Stimulated activated naive CD4-positive, alpha-beta T cell treated with Interleukin-2 at 50 U/mL for 16 hours (primary cell): ENCODE results near the gene HIC1.

Experiments
- DNase-seq: peaks from one replicate; lab custom pipeline; 2025; lab: John Stamatoyannopoulos, UW

Gene HIC1

DNA sequence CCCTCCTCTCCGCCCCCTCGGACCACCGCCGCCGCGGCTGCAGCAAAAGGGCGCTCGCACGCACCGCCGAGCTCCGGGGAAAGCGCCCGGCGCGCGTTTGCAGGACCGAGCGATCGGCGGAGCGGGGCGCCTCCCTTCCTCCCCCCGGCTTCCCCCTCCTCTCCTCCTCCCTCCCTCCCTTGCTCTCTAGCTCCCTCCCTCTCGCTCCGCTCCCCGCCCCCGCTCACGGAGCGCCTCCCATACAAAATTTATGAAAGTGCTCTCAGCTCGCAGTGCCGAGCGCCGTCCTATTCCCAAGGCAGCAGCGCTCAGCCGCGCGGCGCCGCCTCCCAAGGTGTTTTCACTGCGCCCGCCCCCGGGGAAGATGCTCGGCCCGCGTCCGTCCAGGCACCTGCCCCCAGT lies 29.7 kb upstream of the HIC1 start, which contains the start of gene RTN4RL1:
Gene RTN4RL1 (minus strand): TSS at position 115 of the 402 bp plus-strand sequence. CDS start 469 bp downstream, outside the sequence.
- DNase-seq: peak; percentile 72

DNA sequence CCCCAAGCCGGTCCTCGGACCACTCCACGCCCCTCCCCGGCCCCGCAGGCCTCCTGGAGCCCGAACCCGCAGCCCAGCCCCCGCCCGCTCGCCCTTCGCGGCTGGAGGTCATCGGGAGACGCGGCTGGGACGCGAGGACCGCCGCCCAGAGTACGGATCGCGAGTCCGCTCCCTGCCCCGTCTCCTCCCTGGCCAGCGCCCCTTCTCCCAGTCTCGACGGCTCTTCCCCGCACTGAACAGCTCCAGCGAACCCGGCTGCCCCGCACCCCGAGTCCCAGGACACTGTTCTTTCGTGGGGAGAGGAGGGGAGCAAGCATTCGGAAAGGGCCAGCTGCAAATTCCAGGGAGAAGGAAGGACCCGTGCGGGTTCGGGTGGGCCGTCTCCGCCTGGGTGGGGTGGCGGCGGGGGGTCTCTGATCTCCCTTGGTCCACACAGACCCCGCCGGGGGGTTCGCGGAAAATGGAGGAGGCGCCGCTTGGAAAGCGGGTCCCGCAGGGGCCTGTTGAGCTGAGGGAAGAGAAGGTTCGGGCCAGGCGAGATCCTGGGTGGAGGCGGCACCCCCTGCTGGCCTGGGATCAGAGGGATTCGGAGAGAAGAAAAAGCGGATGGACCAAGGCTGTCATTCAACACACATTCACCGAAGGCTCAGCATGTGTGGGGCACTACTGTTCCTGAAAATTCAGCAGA lies 29.1 kb upstream of the HIC1 start:
- DNase-seq: no peak

DNA sequence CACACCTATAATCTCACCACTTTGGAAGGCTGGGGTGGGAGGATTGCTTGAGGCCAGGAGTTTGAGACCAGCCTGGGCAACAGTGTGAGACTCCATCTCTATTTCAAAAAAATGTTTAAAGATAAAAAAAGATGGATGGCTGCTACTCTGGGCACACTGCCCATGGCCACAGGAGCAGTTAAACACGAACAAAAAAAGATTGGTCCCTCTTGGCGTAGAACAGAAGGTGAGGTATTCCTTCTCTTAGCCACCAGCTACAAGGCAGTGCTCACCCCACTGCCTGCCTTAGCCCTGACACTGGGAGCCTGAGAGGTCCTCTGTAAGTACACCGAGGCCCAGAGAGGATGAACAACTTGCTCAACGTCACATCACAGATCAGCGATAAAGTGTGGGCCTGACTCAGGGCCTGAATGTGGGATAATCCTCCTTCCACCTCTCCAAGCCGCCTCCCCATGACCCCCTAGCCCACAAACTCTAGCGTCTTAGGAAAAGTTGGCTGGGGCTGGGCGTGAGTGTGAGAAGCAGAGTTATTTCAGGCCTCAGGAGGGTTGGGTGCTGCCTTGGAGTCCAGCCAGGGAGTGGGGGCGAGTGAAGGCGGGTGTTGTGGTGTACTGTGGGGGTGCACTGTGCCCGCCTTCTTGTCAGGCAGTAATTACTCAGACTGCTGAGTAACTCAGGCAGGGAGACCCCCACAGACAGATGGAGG lies 27.2 kb upstream of the HIC1 start:
- DNase-seq: no peak

DNA sequence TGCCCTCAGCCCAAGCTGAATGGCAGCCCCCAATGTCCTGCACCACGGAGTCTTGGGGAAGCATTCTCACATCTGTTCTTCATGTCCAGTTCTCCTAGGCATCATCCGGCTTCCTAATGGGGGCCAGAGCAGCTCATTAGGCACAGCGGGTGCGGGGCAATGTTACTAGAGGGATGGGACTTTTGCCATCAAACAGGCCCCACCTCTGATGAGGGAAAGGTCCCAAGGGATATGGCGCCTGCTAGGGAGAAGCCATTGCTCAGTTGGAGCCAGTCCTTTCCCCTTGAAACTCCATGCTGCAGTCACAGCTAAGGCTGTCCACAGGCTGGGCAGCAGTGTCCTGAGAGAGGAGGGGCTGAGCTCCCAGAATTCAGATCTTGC lies 26.7 kb upstream of the HIC1 start:
- DNase-seq: no peak

DNA sequence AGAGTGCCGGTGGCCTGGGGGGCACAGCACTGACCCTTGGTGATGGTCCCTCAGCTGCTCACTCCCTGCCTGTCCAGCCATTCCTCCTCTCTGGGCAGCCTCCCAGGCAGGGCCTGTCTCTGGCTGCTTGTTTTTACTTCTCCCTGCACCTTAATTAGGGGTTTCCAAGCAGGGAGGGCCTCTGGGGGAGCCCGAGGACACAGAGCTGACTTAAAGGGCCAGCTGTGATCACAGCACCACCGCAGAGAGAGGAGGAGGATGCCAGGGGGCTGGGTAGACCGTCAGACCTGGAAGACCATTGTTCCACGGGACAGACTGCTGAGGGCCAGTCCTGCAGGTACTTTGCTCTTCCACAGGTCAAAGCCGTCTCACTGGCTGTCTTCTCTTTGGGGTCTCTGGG lies 26.2 kb upstream of the HIC1 start:
- no peak for DNase-seq

DNA sequence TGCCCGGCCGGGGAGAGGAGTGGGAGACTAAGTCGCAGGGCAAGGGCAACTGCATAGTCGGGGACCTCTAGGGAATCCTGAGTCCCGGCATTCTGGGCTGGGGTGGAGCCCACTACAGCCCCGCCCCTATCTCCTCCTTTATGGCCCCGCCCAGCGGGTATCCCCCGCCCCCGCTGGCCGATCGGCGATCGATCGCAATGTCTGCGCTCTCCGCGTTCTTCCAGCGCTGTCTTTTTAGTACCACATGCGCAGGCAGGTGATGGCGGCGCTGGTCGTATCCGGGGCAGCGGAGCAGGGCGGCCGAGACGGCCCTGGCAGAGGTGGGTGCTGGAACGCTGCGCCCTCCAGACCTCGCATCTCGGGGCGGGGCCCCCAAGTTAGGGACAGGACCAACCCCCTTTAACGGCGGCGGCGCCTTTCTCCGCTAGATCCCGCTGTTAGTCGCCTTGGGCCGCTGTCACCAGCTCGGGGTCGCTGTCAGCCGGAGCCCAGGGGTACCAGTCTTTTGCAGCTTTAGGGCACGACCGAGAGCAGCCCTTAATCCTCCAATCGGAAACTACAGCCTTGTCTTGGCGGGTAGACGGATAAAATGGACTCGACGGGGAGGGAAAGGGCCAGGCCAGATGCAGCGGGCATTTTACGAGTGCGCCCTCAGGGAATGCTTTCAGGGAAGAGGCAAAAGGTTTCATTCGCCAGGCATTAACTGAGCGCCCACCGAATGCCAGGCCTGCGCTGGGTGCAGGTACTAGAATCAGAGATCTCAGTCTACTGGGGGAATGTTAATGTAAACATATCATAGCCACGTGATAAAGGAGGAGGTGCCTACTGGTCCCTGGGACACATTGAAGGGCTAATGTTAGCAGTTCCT lies 24.8 kb upstream of the HIC1 start, which contains the start of gene DPH1:
Gene DPH1 (plus strand): TSS at position 243 of the 868 bp plus-strand sequence. CDS start 17 bp downstream, at position 260.
- peak; percentile 83 for DNase-seq

DNA sequence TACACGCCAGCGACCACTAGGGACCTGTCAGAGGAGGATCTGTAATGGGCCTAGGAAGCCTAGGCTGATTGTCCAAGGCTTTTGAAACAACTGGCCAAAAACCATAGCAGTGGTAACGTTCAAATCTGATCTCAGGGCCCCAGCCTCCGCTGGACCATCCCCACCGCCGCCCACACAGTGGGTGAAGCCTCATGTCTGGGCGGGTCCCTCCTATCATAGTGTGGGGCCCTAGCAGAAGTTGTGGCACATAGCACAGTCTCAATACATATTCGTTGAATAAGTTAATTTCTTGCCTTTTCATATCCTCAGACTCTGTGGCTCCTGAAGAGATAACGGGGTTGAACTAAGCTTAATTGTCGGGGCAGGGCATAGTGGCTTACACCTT lies 24.1 kb upstream of the HIC1 start:
- DNase-seq: no peak

DNA sequence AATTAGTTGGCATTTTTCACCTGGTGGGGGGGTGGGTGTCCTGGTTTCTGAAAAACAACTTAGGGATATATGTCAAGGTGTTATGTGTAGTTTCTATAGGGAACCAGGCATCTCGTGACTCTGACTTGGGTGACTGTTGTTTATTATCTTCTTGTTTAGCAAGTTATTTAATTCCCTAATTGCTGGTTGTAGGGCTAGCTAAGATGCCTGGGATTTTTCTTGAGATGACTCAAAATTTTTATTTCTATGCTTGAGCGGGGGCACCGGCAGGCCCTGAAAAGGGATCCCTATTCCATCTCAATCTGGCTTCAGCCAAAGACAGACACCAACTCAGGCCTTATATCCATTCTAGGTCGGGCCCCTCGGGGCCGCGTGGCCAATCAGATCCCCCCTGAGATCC lies 21.8 kb upstream of the HIC1 start:
- no peak for DNase-seq

DNA sequence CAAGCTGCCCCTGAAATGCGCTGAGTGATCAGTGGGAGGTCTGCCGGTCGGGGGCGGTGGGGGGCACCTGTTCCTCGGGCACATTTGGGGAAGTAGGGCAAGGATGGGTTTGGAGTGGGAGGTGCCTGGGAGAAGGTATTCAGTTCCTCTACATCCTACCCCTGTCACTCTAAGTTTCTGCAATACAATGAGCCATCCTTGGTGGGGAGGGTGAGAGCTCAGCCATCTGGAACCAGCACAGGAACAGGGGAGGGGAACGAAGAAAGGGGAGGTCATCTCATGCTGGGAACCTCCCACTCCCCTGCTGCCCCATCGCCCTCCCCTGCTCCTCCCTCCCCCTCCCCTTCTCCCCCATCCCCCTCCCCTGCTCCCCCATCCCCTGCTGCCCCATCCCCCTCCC lies 20.7 kb upstream of the HIC1 start:
- DNase-seq: no peak

DNA sequence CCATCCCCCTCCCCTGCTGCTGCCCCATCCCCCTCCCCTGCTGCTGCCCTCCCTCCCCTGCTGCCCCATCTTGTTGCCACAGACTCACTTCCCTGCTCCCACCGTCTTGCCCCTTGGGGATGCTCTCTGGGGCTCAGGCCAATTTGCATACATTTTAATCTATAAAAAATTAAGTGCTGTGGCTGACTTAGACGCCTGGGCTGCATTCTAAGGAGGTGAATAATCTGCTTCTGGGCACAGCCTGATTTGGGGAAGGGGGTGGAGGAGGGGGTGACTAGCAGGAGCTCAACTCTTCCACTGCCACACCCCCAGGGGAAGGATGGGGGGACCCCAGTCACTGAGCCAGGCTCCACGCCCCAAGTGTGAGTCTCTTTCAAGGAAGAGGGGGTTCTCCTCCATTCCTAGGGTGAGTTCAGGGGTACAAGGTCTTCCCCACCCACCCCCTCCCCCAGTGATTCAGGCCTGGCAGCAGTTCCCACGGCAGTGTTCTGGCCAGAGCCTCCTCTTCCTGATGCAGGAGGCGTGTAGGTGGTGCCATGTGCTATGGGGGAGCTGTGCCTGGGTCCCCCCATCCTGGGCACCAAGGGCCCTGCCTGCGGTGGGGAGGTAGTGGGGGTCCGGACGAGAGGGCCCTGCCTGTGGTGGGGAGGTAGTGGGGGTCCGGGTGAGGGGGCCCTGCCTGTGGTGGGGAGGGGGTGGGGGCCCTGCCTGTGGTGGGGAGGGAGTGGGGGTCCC lies 19.9 kb upstream of the HIC1 start:
- no peak for DNase-seq

DNA sequence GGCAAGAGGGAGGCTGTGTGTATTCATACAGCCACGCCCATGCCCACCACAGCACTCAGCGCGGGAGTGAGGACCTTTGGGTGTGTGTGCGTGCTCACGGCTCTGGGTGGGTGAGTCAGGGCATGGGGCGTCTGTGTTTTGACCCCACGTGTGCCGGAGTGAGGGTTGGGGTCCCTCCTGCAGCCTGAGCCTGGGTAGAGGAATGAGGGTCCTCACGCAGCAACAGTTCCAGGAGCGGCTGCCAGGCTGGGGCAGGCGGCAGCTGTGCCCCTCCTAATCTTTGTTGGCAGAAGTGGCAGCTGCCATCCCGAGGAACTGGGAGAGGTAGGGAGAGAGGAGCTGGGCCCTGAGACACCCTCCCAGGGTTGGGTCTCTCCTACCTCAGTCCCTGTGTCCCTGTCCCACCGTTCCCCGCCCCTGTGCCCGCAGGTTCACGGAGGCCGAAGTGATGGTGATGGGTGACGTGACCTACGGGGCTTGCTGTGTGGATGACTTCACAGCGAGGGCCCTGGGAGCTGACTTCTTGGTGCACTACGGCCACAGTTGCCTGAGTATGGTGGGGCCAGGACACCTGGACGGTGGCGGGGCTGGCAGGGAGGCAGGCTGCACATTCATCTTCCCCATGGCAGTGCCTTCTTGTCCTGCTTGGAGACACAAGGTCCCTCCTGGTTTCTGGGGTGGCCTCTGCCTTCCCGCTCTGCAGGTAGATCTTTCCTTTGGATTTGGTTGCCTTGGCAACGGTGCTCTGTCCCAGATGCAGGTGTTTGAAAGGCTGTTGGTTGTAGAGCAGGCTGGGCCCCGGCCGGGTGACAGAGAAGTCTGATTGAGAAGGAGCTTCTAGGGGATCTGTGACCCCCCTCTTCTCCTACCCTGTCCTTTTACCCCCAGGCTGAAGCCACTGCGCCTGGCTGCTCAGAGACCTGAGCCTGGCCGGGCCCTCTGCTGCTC lies 19.1 kb upstream of the HIC1 start:
- no peak for DNase-seq

DNA sequence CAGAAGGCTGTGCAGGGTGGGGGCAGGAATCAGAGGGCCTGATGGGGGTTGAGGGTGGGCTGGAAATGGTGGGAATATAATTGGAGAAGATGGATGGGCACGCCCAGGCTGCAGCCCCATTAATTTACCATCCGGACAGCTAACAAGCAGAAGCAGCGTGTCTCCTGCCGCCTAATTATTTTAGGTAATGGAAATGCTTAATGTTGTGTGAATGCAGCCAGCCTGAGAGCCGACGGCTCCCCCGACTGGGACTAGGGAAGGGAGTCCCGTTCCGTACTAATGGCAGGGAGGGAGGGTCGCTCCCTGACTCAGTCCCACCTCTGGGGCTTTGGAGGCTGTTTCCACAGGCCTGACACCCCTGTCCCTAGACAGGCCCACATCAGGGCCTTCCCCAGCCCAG lies 17.7 kb upstream of the HIC1 start:
- DNase-seq: no peak

DNA sequence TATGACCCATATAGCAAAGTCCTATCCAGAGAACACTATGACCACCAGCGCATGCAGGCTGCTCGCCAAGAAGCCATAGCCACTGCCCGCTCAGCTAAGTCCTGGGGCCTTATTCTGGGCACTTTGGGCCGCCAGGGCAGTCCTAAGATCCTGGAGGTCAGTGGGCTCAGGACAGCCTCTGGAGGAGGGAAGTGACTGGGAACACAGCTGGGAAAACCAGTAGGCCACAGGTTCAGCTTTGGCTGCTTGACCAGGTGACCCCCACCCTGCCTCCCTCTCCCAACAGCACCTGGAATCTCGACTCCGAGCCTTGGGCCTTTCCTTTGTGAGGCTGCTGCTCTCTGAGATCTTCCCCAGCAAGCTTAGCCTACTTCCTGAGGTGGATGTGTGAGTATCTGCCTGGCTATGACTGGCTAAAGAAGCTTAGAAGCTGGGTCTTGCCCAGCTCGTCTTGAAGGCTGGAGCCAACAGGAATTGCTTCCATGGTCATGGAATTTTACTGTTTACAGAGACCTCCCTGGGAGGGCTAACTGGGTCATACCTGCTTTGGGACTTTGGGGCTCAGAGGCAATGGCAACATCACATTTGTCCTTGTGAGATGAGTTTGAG lies 14.6 kb upstream of the HIC1 start:
- no peak for DNase-seq

DNA sequence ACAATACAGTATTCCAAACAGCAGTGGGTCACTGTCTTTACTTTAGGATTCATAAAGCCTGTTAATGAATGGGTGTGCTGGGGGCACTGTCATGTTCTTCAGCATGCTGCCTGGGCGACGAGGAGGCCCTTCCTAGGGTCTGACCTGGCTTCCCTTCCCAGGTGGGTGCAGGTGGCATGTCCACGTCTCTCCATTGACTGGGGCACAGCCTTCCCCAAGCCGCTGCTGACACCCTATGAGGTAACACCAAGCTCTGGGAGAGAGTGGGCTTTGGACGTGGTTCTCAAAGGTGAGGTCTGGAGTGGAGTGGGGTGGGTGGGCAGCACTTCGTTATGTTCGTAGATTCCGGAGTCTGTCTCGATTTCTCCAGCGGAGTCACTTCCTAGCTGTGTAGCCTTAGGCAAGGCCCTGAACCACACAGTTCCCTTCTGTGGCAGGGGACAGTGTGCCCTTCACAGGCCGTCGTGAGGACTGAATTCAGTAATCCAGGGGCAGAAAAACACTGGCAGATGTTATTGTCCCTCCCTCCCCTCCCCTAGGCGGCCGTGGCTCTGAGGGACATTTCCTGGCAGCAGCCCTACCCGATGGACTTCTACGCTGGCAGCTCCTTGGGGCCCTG lies 13.9 kb upstream of the HIC1 start:
- DNase-seq: no peak

DNA sequence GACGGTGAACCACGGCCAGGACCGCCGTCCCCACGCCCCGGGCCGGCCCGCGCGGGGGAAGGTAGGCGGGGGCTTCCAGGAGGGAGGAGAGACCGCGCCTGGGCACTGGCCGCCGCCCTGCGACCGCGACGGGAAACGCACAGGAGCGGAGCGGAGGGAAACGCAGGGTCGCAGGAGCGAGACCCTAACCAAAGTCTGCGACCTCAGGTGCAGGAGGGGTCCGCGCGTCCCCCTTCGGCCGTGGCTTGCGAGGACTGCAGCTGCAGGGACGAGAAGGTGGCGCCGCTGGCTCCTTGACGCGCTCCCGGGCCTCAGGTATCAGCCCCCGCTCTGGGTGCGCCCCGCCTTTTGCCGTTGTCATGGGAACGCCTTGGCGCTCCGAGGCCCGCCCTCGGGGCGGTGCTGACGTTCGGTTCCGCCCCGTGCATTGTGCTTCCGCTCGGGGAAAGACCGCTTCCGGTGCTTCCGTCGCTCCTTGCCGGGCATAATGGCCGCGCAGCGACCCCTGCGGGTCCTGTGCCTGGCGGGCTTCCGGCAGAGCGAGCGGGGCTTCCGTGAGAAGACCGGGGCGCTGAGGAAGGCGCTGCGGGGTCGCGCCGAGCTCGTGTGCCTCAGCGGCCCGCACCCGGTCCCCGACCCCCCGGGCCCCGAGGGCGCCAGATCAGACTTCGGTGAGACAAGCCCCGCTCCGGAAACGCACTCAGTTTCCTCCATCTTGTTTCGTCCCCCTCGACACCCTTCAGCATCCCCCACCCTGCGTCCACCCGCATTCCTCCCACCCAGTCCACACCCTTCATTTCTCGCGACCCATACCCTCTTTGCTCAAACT lies 13.1 kb upstream of the HIC1 start, which contains the start of gene OVCA2:
Gene OVCA2 (plus strand): TSS at position 462 of the 829 bp plus-strand sequence. CDS start 26 bp downstream, at position 488.
- DNase-seq: peak; percentile 95

DNA sequence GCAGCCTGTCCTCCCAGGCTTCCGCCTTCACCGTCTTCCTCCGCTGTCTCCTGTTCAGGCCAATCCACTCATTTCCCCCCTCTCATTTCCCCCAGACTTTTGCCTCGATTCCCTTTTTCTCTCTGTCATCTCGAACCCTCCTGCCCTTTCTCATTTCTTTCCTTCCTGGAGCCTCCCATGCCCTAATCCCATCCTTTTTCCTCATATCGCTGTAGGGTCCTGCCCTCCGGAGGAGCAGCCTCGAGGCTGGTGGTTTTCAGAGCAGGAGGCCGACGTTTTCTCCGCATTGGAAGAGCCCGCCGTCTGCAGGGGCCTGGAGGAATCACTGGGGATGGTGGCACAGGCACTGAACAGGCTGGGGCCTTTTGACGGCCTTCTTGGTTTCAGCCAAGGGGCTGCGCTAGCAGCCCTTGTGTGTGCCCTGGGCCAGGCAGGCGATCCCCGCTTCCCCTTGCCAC lies 12.5 kb upstream of the HIC1 start:
- no peak for DNase-seq

DNA sequence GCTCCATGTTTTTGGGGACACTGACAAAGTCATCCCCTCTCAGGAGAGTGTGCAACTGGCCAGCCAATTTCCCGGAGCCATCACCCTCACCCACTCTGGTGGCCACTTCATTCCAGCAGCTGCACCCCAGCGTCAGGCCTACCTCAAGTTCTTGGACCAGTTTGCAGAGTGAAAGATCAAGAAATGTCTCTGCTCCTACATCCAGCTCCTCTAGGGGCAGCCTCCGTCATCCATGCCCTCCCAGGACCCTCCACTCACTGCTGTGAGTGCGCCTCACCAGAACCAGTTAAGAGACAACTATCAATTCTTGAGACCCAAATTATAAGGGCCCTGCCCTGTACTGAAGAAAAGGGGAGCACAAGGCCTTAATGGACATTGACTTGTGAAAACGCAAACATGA lies 12.0 kb upstream of the HIC1 start:
- DNase-seq: no peak

DNA sequence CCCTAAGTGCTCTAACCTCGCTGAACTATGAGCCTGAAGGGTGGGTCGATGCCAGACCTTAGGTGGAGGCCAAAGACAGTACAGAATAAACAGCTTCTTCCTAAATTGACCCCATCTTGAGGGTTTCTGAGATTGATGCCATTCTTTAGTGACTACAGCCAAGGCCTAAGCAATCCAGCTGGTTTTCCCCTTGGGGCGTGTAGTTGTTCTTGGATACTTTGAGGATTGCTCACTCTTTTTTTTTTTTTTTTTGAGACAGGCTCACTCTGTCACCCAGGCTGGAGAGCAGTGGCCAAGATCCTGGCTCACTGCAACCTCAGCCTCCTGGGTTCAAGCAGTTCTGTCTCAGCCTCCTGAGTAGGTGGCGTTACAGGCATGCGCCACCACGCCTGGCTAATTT lies 11.1 kb upstream of the HIC1 start:
- DNase-seq: no peak
